Kidney (tissue), 14 donors: ENCODE results near the gene C16orf78. TPM values are rescaled to one million over a fixed set of nuclear protein-coding genes. Genes with fewer than 3 reads are reported as not detected.

Source experiments
- DNase-seq, 5 donors: peaks; one replicate each; pipeline ENCODE4 v3.0.0-alpha.2; 2013 to 2020
- FAIRE-seq: peaks from 2 replicates; lab custom pipeline; 2012; peaks lifted over from hg19 to GRCh38; lab: Jason Lieb, UNC
- H3K27ac ChIP-seq, 2 donors: one replicate each; pipeline ENCODE4 v1.7.0; 2013; ENCODE audit warnings: low read depth in 2 of 2, low read length in 2 of 2, inconsistent platforms in 1 of 2
- H3K27me3 ChIP-seq: one replicate; pipeline ENCODE4 v1.7.1; 2013; ENCODE audit warnings: low read length, inconsistent platforms; ENCODE audit not compliant: control insufficient read depth, insufficient read depth
- H3K36me3 ChIP-seq, 3 donors: one replicate each; pipeline versions ENCODE4 v1.7.0 to v1.7.1; 2013; ENCODE audit warnings: low read length in 3 of 3, control low read depth in 1 of 3, inconsistent platforms in 1 of 3; ENCODE audit not compliant: insufficient read depth in 3 of 3, control insufficient read depth in 2 of 3
- H3K4me1 ChIP-seq, 3 donors: one replicate each; pipeline versions ENCODE4 v1.7.0 to v1.7.1; 2013; ENCODE audit warnings: low read length in 3 of 3, inconsistent platforms in 1 of 3, low read depth in 1 of 3; ENCODE audit not compliant: control insufficient read depth in 2 of 3, insufficient read depth in 2 of 3
- H3K4me3 ChIP-seq, 3 donors: one replicate each; pipeline versions ENCODE4 v1.7.0 to v1.8.1; 2013; ENCODE audit warnings: low read length in 3 of 3, control low read depth in 1 of 3, inconsistent platforms in 1 of 3
- H3K9ac ChIP-seq, 3 donors: one replicate each; pipeline versions ENCODE4 v1.7.0 to v1.7.1; 2013; ENCODE audit warnings: low read length in 3 of 3, control low read depth in 1 of 3, inconsistent platforms in 1 of 3
- H3K9me3 ChIP-seq, 3 donors: one replicate each; pipeline versions ENCODE4 v1.7.0 to v1.7.1; 2013; ENCODE audit warnings: low read length in 3 of 3, control low read depth in 1 of 3, inconsistent platforms in 1 of 3; ENCODE audit not compliant: control insufficient read depth in 2 of 3, insufficient read depth in 1 of 3
- intact Hi-C: fragments of 100-400 bp; cut with DNase I; formaldehyde crosslinking; loops from one replicate; pipeline ENCODE4 v1.11.1; 2022
- polyA plus RNA-seq: library from polyadenylated mRNA; stranded (reverse); fragments of 350-450 nt; fragmentation: Illumina TruSeq; extraction: RNeasy Lipid Tissue Mini Kit (QIAGEN cat#74804); gene quantifications from one replicate; pipeline ENCODE4 v1.2.3, GENCODE V29; 2014; ENCODE audit warnings: low read depth, low replicate concordance; ENCODE audit not compliant: insufficient read depth
- total RNA-seq: library from RNA; stranded (reverse); fragmentation: NEBNext Ultra II Directional; extraction: Animal tissue kit (Norgen Biotek cat#: 25700); gene quantifications from one replicate; pipeline ENCODE4 v1.2.1, GENCODE V29; 2021
- TF ChIP-seq, protein P1 (sequence below): IDR thresholded peaks from 3 replicates; pipeline ENCODE4 v1.5.1; 2012; ENCODE audit warnings: mild to moderate bottlenecking, moderate library complexity, borderline replicate concordance; ENCODE audit not compliant: insufficient read depth; ENCODE audit errors: extremely low read depth
- donor health status: control.
- donor health status: control.
- donor health status: control.
- donor health status: control.
- donor health status: control.
- donor health status: DM: yes; HTN: yes; CAD: no.
- donor health status: Normal renal cell carcinoma (clear cell type).

C16orf78 gene
- total and polyA plus RNA-seq, 2 donors from 2014 or later: not detected

DNA sequence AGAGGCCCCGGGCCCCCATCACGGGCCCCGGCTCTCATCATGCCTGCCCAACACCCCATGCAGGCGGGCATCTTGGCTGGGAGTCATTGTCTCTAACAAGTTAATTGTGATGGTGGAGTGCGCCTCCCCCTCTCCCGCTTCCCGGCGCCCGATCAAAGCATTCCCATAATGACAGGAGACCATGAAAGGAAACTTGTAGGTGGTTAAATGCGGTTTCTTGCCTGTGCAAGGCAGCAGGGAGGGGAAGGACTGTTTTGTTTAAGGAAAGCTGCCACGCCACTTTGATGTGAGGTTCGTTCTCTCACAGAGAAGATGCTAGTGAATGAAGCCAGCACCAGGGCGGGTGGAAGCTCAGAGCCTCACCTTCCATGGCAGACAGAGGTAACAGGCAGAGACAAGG is 45.4 kb downstream of the C16orf78 start:
- H3K36me3 ChIP-seq: no peaks in the 10 kb centered on the region
- DNase-seq (peak in 4 of 5 donors; percentile 72 to 86 (median 75)), FAIRE-seq (no peak)
- intact Hi-C loops: loop anchor here (10.0 kb wide), 1 partner anchor 506 kb away; no protein-coding TSS in a partner anchor
- H3K9me3 ChIP-seq: no peaks in the 10 kb centered on the region
- TF ChIP-seq, protein P1, sequence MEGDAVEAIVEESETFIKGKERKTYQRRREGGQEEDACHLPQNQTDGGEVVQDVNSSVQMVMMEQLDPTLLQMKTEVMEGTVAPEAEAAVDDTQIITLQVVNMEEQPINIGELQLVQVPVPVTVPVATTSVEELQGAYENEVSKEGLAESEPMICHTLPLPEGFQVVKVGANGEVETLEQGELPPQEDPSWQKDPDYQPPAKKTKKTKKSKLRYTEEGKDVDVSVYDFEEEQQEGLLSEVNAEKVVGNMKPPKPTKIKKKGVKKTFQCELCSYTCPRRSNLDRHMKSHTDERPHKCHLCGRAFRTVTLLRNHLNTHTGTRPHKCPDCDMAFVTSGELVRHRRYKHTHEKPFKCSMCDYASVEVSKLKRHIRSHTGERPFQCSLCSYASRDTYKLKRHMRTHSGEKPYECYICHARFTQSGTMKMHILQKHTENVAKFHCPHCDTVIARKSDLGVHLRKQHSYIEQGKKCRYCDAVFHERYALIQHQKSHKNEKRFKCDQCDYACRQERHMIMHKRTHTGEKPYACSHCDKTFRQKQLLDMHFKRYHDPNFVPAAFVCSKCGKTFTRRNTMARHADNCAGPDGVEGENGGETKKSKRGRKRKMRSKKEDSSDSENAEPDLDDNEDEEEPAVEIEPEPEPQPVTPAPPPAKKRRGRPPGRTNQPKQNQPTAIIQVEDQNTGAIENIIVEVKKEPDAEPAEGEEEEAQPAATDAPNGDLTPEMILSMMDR: no peak
- H3K27ac ChIP-seq: no peak overlapping the region
- no peak overlapping the region for H3K4me3 ChIP-seq
- H3K4me1 ChIP-seq: peaks cover 0 to 4% (median 0%) of the 10 kb centered on the region in 3 donors
- H3K27me3 ChIP-seq: no peaks in the 10 kb centered on the region
- H3K9ac ChIP-seq: no peak overlapping the region

DNA sequence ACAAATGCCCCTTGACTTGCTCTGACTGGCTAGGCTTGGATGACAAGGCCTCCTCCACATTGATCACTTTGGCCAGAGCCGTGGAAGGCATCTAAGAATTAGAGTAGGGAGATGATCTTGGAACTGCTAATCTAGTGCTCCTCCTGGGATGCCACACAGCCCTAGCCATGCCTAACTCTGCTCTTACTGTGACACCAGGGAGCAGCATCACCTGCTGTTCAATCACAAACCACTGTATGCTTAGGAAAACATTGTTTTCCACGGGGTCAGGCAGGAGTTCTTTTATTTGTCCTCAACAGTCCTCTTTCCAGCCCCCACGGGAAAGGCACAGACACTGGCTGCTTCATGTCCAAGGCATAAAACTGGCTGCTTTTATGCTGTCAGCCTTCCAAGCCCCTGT is 46.3 kb downstream of the C16orf78 start:
- Histone ChIP-seq H3K36me3 (no peaks in the 10 kb centered on the region), H3K9me3 (no peaks in the 10 kb centered on the region), H3K4me1 (peaks cover 0 to 4% (median 0%) of the 10 kb centered on the region in 3 donors), H3K9ac (no peak overlapping the region), H3K27ac (no peak overlapping the region), H3K4me3 (no peak overlapping the region), H3K27me3 (no peaks in the 10 kb centered on the region)
- TF ChIP-seq, protein P1: no peak
- intact Hi-C loops: loop anchor here (10.0 kb wide), 1 partner anchor 505 kb away; no protein-coding TSS in a partner anchor
- FAIRE-seq: no peak
- peak in 1 of 5 donors; percentile 10 for DNase-seq

DNA sequence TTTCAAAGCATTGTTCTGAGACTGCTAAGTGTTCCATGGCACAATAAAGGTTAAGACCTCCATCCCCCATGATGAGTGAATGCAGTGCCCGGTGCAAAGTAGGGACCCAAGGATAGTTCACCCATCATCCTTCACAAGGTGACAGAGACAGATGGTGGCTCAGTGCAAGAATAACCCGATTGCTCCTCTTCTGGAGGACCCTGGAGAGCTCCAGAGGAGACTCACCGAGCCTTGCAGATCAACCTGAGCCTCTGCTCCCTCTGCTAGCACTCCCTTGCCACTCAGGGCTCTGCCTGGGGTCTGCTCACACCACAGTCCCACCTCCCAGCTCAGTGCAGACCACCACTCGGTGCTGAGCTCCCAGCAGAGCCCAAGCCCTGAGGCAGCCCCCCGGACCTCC is 49.3 kb downstream of the C16orf78 start:
- Histone ChIP-seq H3K36me3 (no peaks in the 10 kb centered on the region), H3K4me3 (no peak overlapping the region), H3K4me1 (peaks cover 0 to 4% (median 0%) of the 10 kb centered on the region in 3 donors), H3K9me3 (no peaks in the 10 kb centered on the region), H3K27me3 (no peaks in the 10 kb centered on the region), H3K9ac (no peak overlapping the region), H3K27ac (no peak overlapping the region)
- FAIRE-seq (no peak), DNase-seq (no peak)
- TF ChIP-seq, protein P1: no peak
- intact Hi-C loops: no loop called here

DNA sequence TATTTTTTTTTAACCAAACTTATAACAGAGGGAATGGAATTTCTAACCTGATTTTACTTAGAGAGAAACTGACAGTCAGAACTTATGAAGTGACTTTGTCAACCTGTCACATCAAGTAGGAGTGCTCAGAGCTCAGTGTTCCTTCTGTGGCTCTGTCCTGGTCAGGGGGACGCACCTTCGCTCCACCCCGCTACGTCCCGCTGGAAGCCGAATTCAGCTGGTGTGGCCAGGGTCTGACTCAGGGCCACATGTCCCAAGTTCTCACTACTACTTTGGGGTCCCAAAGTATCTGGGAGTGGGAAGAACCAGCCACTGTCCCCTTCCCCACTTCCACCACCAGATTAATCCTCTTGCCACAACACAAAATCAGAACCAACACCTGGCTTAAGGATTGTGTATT is 51.4 kb downstream of the C16orf78 start:
- Histone ChIP-seq H3K4me1 (no peaks in the 10 kb centered on the region), H3K36me3 (no peaks in the 10 kb centered on the region), H3K9me3 (peaks cover 0 to 5% (median 2%) of the 10 kb centered on the region in 3 donors), H3K9ac (no peak overlapping the region), H3K27ac (no peak overlapping the region), H3K27me3 (no peaks in the 10 kb centered on the region), H3K4me3 (no peak overlapping the region)
- no peak for FAIRE-seq
- no peak for DNase-seq
- TF ChIP-seq, protein P1: no peak
- intact Hi-C loops: no loop called here
